Liver (tissue), 9 donors: ENCODE results near the gene CBFA2T2. TPM values are rescaled to one million over a fixed set of nuclear protein-coding genes. Genes with fewer than 3 reads are reported as not detected.

Experiments
- DNase-seq: peaks from one replicate; pipeline ENCODE4 v3.0.0-alpha.2; 2017; ENCODE audit warnings: low spot score
- H3K27ac ChIP-seq, 2 donors: one replicate each; pipeline ENCODE4 v1.7.0; 2013; ENCODE audit warnings: inconsistent platforms in 2 of 2, low read length in 2 of 2, control low read depth in 1 of 2, low read depth in 1 of 2, mild to moderate bottlenecking in 1 of 2
- H3K27me3 ChIP-seq, 4 donors: one replicate each; pipeline versions ENCODE4 v1.6.1 to v1.7.0; 2013; ENCODE audit warnings: low read length in 3 of 4, inconsistent platforms in 1 of 4, mild to moderate bottlenecking in 1 of 4, moderate library complexity in 1 of 4; ENCODE audit not compliant: control insufficient read depth in 4 of 4, insufficient read depth in 4 of 4
- H3K36me3 ChIP-seq, 4 donors: one replicate each; pipeline versions ENCODE4 v1.6.1 to v1.7.0; 2013; ENCODE audit warnings: low read length in 3 of 4, mild to moderate bottlenecking in 3 of 4, low read depth in 1 of 4, moderate library complexity in 1 of 4; ENCODE audit not compliant: control insufficient read depth in 4 of 4, insufficient read depth in 3 of 4
- H3K4me1 ChIP-seq, 4 donors: one replicate each; pipeline versions ENCODE4 v1.6.1 to v1.7.0; 2013; ENCODE audit warnings: low read length in 3 of 4, mild to moderate bottlenecking in 3 of 4, moderate library complexity in 1 of 4; ENCODE audit not compliant: control insufficient read depth in 4 of 4, insufficient read depth in 4 of 4
- H3K4me3 ChIP-seq, 3 donors: one replicate each; pipeline versions ENCODE4 v1.6.1 to v1.7.0; 2013; ENCODE audit warnings: low read length in 3 of 3, control low read depth in 1 of 3, low read depth in 1 of 3, mild to moderate bottlenecking in 1 of 3
- H3K9ac ChIP-seq, 2 donors: one replicate each; pipeline ENCODE4 v1.7.0; 2013; ENCODE audit warnings: low read length in 2 of 2, mild to moderate bottlenecking in 2 of 2, moderate library complexity in 2 of 2, control low read depth in 1 of 2, low read depth in 1 of 2
- H3K9me3 ChIP-seq, 4 donors: one replicate each; pipeline versions ENCODE4 v1.6.1 to v1.7.0; 2013; ENCODE audit warnings: low read length in 3 of 4; ENCODE audit not compliant: control insufficient read depth in 4 of 4
- EGR1 ChIP-seq, 2 donors: IDR thresholded peaks; 2 replicates each; pipeline ENCODE4 v1.6.1; 2016 to 2018; ENCODE audit warnings: antibody characterized with exemption in 2 of 2, low read depth in 2 of 2
- FOXA1 ChIP-seq: IDR thresholded peaks from 2 replicates; pipeline ENCODE4 v1.6.1; 2016; ENCODE audit warnings: antibody characterized with exemption
- FOXA2 ChIP-seq: IDR thresholded peaks from 2 replicates; pipeline ENCODE4 v1.6.1; 2016; ENCODE audit warnings: antibody characterized with exemption
- GABPA ChIP-seq, 2 donors: IDR thresholded peaks in 1 of 2; conservative IDR thresholded peaks in 1 of 2; 2 replicates each; pipeline ENCODE4 v1.6.1; 2016; ENCODE audit warnings: antibody characterized with exemption in 2 of 2, mild to moderate bottlenecking in 1 of 2, moderate library complexity in 1 of 2
- HNF4A ChIP-seq, 2 donors: conservative IDR thresholded peaks; 2 replicates each; pipeline ENCODE4 v1.6.1; 2016; ENCODE audit warnings: antibody characterized with exemption in 2 of 2, mild to moderate bottlenecking in 2 of 2
- HNF4G ChIP-seq: IDR thresholded peaks from 2 replicates; pipeline ENCODE4 v1.6.1; 2016; ENCODE audit warnings: antibody characterized with exemption
- JUND ChIP-seq, 2 donors: IDR thresholded peaks; 2 replicates each; pipeline ENCODE4 v1.6.1; 2016; ENCODE audit warnings: antibody characterized with exemption in 2 of 2
- NR2F2 ChIP-seq: IDR thresholded peaks from 2 replicates; pipeline ENCODE4 v1.6.1; 2016; ENCODE audit warnings: antibody characterized with exemption
- RAD21 ChIP-seq, 2 donors: IDR thresholded peaks; 2 replicates each; pipeline ENCODE4 v1.6.1; 2016; ENCODE audit warnings: antibody characterized with exemption in 2 of 2, mild to moderate bottlenecking in 2 of 2
- RXRA ChIP-seq, 2 donors: IDR thresholded peaks; 2 replicates each; pipeline ENCODE4 v1.6.1; 2017 to 2018; ENCODE audit warnings: antibody characterized with exemption in 2 of 2, mild to moderate bottlenecking in 1 of 2
- SP1 ChIP-seq: IDR thresholded peaks from 2 replicates; pipeline ENCODE4 v1.6.1; 2018; ENCODE audit warnings: antibody characterized with exemption, mild to moderate bottlenecking
- TAF1 ChIP-seq: conservative IDR thresholded peaks from 2 replicates; pipeline ENCODE4 v1.6.1; 2016; ENCODE audit warnings: antibody characterized with exemption, mild to moderate bottlenecking
- YY1 ChIP-seq: IDR thresholded peaks from 2 replicates; pipeline ENCODE4 v1.6.1; 2016; ENCODE audit warnings: antibody characterized with exemption, mild to moderate bottlenecking
- WGBS: extraction: QIAGEN DNeasy Blood & Tissue Kit; methylation state at CpG from one replicate; pipeline ENCODE4 v1.1.7; 2013; 5-methylcytosine and 5-hydroxymethylcytosine counted together
- polyA plus RNA-seq, 2 donors: library from polyadenylated mRNA; stranded (reverse) in 1 of 2; unstranded in 1 of 2; fragments of 200-250 nt in 1 of 2; fragments of >200 nt in 1 of 2; fragmentation: Nextera tagmentation in 1 of 2; extraction: Ambion mirVana in 1 of 2; gene quantifications; one replicate each; pipeline versions ENCODE4 v1.2.1 to v1.2.3, GENCODE V29; 2013 to 2015
- total RNA-seq, 2 donors: library from RNA; depleted of rRNA; stranded (reverse); fragments of >200 nt; gene quantifications; one replicate each; pipeline ENCODE4 v1.2.3, GENCODE V29; 2014
- TF ChIP-seq, protein P1 (sequence below): fragments of 150-350 bp; IDR thresholded peaks from 2 replicates; pipeline ENCODE4 v1.5.1; 2017; ENCODE audit warnings: improper control_type of control experiment, low read depth, low read length; ENCODE audit not compliant: missing input control
- TF ChIP-seq, protein P2 (sequence below): IDR thresholded peaks from 2 replicates; pipeline ENCODE4 v1.6.1; 2016; ENCODE audit warnings: antibody characterized with exemption
- TF ChIP-seq, protein P3 (sequence below): IDR thresholded peaks from 2 replicates; pipeline ENCODE4 v1.6.1; 2016; ENCODE audit warnings: antibody characterized with exemption, mild to moderate bottlenecking
- TF ChIP-seq, protein P4 (sequence below): IDR thresholded peaks from 2 replicates; pipeline ENCODE4 v1.6.1; 2016; ENCODE audit warnings: antibody characterized with exemption
- TF ChIP-seq, protein P5 (sequence below): IDR thresholded peaks from 2 replicates; pipeline ENCODE4 v1.6.1; 2016; ENCODE audit warnings: antibody characterized with exemption
- donor health status: healthy.
- donor health status: healthy.
- donor health status: healthy.
- donor health status: healthy.
- donor health status: healthy.

Gene CBFA2T2
- total and polyA plus RNA-seq, 4 donors = 2.0 to 5.5 (median 5.3) TPM

DNA sequence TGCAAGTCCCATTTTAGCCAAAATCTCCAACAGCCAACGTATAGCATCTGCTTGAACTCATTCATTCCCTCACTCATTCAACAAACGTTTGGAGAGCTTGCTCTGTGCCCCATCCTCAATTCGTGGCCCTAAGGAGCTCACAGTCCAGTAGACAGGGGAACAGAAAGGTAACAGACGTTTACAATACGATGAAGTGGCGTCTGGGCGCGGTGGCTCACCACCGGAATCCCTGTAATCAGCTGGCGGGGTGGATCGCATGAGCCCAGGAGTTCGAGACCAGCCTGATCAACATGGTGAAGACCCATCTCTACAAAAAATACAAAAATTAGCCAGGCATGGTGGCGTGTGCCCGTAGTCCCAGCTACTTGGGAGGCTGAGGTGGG, 197.1 kb downstream of the CBFA2T2 start:
- TF ChIP-seq, protein P1, sequence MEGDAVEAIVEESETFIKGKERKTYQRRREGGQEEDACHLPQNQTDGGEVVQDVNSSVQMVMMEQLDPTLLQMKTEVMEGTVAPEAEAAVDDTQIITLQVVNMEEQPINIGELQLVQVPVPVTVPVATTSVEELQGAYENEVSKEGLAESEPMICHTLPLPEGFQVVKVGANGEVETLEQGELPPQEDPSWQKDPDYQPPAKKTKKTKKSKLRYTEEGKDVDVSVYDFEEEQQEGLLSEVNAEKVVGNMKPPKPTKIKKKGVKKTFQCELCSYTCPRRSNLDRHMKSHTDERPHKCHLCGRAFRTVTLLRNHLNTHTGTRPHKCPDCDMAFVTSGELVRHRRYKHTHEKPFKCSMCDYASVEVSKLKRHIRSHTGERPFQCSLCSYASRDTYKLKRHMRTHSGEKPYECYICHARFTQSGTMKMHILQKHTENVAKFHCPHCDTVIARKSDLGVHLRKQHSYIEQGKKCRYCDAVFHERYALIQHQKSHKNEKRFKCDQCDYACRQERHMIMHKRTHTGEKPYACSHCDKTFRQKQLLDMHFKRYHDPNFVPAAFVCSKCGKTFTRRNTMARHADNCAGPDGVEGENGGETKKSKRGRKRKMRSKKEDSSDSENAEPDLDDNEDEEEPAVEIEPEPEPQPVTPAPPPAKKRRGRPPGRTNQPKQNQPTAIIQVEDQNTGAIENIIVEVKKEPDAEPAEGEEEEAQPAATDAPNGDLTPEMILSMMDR = no peak
- TF ChIP-seq SP1 = no peak
- TF ChIP-seq FOXA1 = no peak
- TF ChIP-seq, protein P2, sequence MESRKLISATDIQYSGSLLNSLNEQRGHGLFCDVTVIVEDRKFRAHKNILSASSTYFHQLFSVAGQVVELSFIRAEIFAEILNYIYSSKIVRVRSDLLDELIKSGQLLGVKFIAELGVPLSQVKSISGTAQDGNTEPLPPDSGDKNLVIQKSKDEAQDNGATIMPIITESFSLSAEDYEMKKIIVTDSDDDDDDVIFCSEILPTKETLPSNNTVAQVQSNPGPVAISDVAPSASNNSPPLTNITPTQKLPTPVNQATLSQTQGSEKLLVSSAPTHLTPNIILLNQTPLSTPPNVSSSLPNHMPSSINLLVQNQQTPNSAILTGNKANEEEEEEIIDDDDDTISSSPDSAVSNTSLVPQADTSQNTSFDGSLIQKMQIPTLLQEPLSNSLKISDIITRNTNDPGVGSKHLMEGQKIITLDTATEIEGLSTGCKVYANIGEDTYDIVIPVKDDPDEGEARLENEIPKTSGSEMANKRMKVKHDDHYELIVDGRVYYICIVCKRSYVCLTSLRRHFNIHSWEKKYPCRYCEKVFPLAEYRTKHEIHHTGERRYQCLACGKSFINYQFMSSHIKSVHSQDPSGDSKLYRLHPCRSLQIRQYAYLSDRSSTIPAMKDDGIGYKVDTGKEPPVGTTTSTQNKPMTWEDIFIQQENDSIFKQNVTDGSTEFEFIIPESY = no peak
- TF ChIP-seq RAD21 (IDR thresholded peaks at IDR 0.05) = no peak
- no peak for TF ChIP-seq RXRA (IDR thresholded peaks at IDR 0.05)
- no peak for TF ChIP-seq JUND (IDR thresholded peaks at IDR 0.05)
- TF ChIP-seq GABPA (IDR thresholded peaks at IDR 0.05 in 1 of 2, conservative IDR thresholded peaks at IDR 0.05 in 1 of 2) = no peak
- TF ChIP-seq, protein P3, sequence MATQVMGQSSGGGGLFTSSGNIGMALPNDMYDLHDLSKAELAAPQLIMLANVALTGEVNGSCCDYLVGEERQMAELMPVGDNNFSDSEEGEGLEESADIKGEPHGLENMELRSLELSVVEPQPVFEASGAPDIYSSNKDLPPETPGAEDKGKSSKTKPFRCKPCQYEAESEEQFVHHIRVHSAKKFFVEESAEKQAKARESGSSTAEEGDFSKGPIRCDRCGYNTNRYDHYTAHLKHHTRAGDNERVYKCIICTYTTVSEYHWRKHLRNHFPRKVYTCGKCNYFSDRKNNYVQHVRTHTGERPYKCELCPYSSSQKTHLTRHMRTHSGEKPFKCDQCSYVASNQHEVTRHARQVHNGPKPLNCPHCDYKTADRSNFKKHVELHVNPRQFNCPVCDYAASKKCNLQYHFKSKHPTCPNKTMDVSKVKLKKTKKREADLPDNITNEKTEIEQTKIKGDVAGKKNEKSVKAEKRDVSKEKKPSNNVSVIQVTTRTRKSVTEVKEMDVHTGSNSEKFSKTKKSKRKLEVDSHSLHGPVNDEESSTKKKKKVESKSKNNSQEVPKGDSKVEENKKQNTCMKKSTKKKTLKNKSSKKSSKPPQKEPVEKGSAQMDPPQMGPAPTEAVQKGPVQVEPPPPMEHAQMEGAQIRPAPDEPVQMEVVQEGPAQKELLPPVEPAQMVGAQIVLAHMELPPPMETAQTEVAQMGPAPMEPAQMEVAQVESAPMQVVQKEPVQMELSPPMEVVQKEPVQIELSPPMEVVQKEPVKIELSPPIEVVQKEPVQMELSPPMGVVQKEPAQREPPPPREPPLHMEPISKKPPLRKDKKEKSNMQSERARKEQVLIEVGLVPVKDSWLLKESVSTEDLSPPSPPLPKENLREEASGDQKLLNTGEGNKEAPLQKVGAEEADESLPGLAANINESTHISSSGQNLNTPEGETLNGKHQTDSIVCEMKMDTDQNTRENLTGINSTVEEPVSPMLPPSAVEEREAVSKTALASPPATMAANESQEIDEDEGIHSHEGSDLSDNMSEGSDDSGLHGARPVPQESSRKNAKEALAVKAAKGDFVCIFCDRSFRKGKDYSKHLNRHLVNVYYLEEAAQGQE = no peak
- no peak for TF ChIP-seq NR2F2
- TF ChIP-seq TAF1 = no peak
- TF ChIP-seq HNF4G = no peak
- no peak for TF ChIP-seq EGR1 (IDR thresholded peaks at IDR 0.05; ENCODE audit: low read depth in 2 of 2)
- no peak for TF ChIP-seq YY1
- TF ChIP-seq FOXA2 = no peak
- TF ChIP-seq, protein P4, sequence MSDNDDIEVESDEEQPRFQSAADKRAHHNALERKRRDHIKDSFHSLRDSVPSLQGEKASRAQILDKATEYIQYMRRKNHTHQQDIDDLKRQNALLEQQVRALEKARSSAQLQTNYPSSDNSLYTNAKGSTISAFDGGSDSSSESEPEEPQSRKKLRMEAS = no peak
- TF ChIP-seq, protein P5, sequence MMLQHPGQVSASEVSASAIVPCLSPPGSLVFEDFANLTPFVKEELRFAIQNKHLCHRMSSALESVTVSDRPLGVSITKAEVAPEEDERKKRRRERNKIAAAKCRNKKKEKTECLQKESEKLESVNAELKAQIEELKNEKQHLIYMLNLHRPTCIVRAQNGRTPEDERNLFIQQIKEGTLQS = no peak
- TF ChIP-seq HNF4A (conservative IDR thresholded peaks at IDR 0.05) = no peak
- Histone ChIP-seq H3K4me1 (peaks cover 2 to 19% (median 8%) of the 10 kb centered on the region in 4 donors), H3K9me3 (no peaks in the 10 kb centered on the region), H3K9ac (no peak overlapping the region), H3K27ac (no peak overlapping the region), H3K36me3 (no peaks in the 10 kb centered on the region), H3K27me3 (no peaks in the 10 kb centered on the region), H3K4me3 (no peak overlapping the region)
- 81% methylated on average over 14 of the region's 14 CpGs for WGBS
- DNase-seq = no peak
